GM18505 (cell line): Measurements from ENCODE around the gene ITGB3.

Experiments used
- ATAC-seq: cut with Tn5 transposase; IDR thresholded peaks from one replicate; pipeline ENCODE4 v1.9.1; 2021; ENCODE audit not compliant: unreplicated experiment
- POLR2A ChIP-seq: IDR thresholded peaks from 4 replicates; pipeline ENCODE4 v1.6.1; 2011; ENCODE audit warnings: borderline replicate concordance; ENCODE audit not compliant: insufficient read depth, insufficient read length; ENCODE audit errors: extremely low read depth

The ITGB3 gene

GRCh38 chr17:47253541-47254402, at the start of gene ITGB3:
ITGB3 (plus strand) TSS chr17:47253827; CDS start chr17:47253862, 35 bp downstream.
- peak; percentile 75 for ATAC-seq
- peak; percentile 20 for TF ChIP-seq POLR2A

- no peak for TF ChIP-seq POLR2A
- no peak for ATAC-seq
Observed at GRCh38 chr17:47203984-47204721, 49.5 kb upstream of the ITGB3 start.

GRCh38 chr17:47204722-47205418, 48.8 kb upstream of the ITGB3 start:
- ATAC-seq = peak; percentile 46
- peak; percentile 68 for TF ChIP-seq POLR2A

DNA sequence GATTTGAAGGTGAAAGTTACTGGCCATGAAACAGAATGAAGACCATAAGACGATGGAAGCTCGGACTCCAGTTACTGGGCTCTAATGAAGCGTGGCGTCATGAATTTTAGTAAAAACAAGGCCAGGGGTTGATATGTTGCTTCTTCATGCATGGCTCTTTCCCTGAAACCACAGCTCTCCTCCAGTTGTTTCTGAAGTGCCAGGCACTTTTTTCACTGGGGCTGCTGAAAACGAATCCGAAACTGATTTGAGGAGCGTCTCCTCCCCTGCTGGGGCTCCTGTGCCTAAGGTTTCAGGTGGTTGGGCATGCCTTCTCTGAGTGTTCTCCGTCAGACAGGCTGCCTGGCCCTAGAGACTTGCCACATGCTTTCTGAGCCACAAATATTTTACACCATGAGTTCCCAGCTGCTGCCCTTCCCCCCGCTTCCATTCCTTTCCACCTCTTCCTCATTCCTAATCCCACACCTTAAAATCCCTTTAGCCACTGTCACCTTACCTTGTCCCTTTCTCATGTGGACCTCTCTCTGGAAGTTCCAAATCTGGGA, 48.1 kb upstream of the ITGB3 start:
- no peak for TF ChIP-seq POLR2A
- ATAC-seq = peak; percentile 53

DNA sequence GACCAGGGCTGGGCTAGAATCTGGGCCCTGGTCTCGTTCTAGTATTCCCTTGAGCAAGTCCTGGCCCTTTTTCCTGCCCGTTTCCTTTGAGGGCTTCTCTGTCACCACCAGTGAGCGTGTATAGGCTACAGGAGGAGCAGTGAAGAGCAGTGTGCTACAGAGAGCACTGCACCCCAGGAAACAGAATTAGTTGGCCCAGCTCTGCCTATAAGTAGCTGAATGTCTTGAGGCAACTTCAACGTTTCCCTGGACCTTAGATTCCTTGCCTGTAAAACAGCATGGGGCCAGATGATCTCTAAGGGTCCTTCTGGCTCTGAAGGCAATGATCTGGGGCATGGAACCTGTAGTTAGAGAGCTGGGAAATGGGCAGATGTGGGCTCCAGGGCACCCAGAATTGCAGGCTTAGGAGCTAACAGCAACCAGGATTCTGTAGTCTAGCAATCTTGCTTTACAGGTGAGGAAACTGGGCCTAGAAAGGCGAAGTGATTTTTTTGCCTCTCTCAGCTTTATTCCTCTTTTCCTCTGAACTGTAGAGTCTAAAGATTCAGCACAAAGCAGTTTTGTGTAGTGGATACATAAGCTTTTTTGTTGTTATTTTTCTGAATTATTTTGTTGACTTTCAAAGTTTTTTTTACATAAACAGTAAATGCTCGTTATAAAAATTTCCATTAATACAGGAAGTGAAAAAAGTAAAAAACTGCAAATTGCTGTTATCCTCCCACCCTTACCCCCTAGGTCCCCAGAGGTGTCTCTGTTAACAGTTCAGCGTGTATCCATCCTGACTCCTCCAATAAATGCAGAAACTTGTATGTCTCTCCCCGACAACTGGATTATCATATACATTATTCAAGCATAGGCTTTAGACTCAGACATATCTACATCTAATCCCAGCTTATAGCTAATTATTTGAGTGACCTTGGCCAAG, 46.2 kb upstream of the ITGB3 start:
- ATAC-seq = no peak
- TF ChIP-seq POLR2A = no peak

GRCh38 chr17:47208744-47209488, 44.7 kb upstream of the ITGB3 start, which contains the start of gene MYL4:
MYL4 (plus strand) TSS chr17:47209348; CDS start chr17:47209423, 75 bp downstream.
- no peak for ATAC-seq
- no peak for TF ChIP-seq POLR2A

DNA sequence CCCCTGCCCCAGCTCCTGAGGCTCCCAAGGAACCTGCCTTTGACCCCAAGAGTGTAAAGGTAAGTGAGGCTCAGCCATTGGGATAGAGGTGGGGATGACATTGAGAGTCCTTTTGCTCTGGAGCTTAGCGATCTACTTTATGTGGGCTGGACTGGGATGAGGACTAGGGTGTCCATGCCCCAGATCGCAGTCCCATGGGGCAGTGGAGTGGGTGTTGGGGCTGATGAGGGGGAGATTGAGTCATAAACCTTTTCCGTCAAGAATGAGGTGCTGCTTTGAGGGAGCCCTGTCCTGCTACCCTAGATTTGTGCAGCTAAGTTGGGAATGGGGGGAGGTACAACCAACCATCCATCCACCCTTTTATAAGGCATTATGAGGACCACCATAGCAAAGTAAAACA, 44.1 kb upstream of the ITGB3 start:
- TF ChIP-seq POLR2A = no peak
- no peak for ATAC-seq

GRCh38 chr17:47210105-47210504, 43.5 kb upstream of the ITGB3 start:
- ATAC-seq = no peak
- TF ChIP-seq POLR2A = no peak

DNA sequence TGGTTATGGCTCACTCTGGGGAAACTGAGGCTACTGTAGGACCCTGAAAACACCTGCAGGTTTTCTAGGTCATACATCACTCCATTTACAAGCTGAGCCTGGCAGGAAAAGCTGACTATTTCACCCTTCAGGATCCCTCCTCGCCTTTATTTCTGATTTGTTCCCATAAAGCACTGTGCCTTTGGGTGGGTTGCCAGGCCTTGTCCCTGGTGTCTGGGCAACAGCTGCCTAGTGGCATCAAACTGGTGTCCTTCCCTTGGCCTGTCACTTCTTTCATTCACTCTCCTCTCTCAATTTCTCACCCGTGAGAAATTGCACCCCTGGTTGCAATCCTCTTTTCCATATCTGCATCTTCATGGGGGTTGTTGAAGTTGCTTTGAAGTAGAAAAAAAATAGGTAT, 42.8 kb upstream of the ITGB3 start:
- TF ChIP-seq POLR2A = no peak
- no peak for ATAC-seq

DNA sequence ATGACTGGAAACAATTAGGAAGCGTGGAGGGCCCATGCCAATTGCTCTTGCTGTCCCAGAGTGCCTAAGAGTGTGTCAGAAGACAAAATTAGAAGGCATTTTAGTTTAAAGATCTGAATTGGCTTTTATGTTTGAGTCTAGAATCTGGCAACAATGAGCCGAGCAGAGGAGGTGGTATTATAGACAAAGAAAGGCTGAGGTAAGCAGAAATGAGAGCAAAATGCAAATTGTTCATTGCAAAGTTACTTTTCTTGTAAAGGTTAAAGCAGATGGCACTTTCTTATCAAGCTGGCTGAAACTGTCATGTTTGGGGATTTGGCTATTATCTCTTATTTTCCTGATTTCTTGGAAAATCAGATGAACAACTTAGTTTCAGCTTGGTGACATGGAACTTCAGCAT, 41.2 kb upstream of the ITGB3 start:
- ATAC-seq = no peak
- no peak for TF ChIP-seq POLR2A

- no peak for TF ChIP-seq POLR2A
Observed at GRCh38 chr17:47213540-47213939, 40.1 kb upstream of the ITGB3 start.

More at GRCh38 chr17:47213540-47213939, 40.1 kb upstream of the ITGB3 start:
- ATAC-seq = no peak
